HepG2 (cell line): ENCODE results near the gene SNX9. TPM values are rescaled to one million over a fixed set of nuclear protein-coding genes. Genes with fewer than 3 reads are reported as not detected.

Experiments
- CENPT ChIP-seq: sonication (generic); formaldehyde crosslinking; IDR thresholded peaks from 2 replicates; pipeline ENCODE4 v1.8.0; 2022; ENCODE audit warnings: low read depth, mild to moderate bottlenecking, moderate library complexity, missing genetic modification reagents
- GRHL1 ChIP-seq: sonication (generic); formaldehyde crosslinking; conservative IDR thresholded peaks from 2 replicates; pipeline ENCODE4 v1.8.0; 2022; ENCODE audit warnings: missing genetic modification reagents
- HOMEZ ChIP-seq: IDR thresholded peaks from 2 replicates; pipeline ENCODE4 v1.6.1; 2016; ENCODE audit warnings: low read depth
- IRF2 ChIP-seq: IDR thresholded peaks from 2 replicates; pipeline ENCODE4 v1.6.1; 2018; ENCODE audit warnings: missing genetic modification reagents, missing compliant biosample characterization
- MEIS2 ChIP-seq: sonication (generic); formaldehyde crosslinking; IDR thresholded peaks from 2 replicates; pipeline ENCODE4 v1.9.0; 2021; ENCODE audit warnings: mild to moderate bottlenecking, missing genetic modification reagents
- REST ChIP-seq, 2 experiments: IDR thresholded peaks; 2 replicates each; pipeline ENCODE4 v1.6.1; 2011 to 2012; ENCODE audit warnings: low read length in 2 of 2, borderline replicate concordance in 1 of 2, low read depth in 1 of 2, mild to moderate bottlenecking in 1 of 2, moderate library complexity in 1 of 2
- TRAFD1 ChIP-seq: sonication (generic); formaldehyde crosslinking; IDR thresholded peaks from 2 replicates; pipeline ENCODE4 v1.5.1; 2020; ENCODE audit warnings: missing genetic modification reagents, mild to moderate bottlenecking, borderline replicate concordance
- ZBTB43 ChIP-seq: sonication (generic); formaldehyde crosslinking; conservative IDR thresholded peaks from 2 replicates; pipeline ENCODE4 v1.4.0; 2020; ENCODE audit warnings: missing genetic modification reagents
- ZBTB7B ChIP-seq: sonication (generic); formaldehyde crosslinking; IDR thresholded peaks from 2 replicates; pipeline ENCODE4 v1.4.0; 2020; ENCODE audit warnings: missing genetic modification reagents
- ZFP36 ChIP-seq: fragments of 150-350 bp; IDR thresholded peaks from 2 replicates; pipeline ENCODE4 v1.6.1; 2018; ENCODE audit warnings: borderline replicate concordance, low read length, low read depth; ENCODE audit not compliant: partially characterized antibody
- ZFP62 ChIP-seq: sonication (generic); formaldehyde crosslinking; IDR thresholded peaks from 2 replicates; pipeline ENCODE4 v1.4.0; 2020; ENCODE audit warnings: missing genetic modification reagents
- ZMYM4 ChIP-seq: sonication (generic); formaldehyde crosslinking; IDR thresholded peaks from 2 replicates; pipeline ENCODE4 v1.8.1; 2023; ENCODE audit warnings: mild to moderate bottlenecking, missing genetic modification reagents
- ZNF362 ChIP-seq: sonication (generic); formaldehyde crosslinking; IDR thresholded peaks from 2 replicates; pipeline ENCODE4 v1.4.0; 2020; ENCODE audit warnings: missing genetic modification reagents, mild to moderate bottlenecking, borderline replicate concordance
- ZNF784 ChIP-seq: sonication (generic); formaldehyde crosslinking; IDR thresholded peaks from 2 replicates; pipeline ENCODE4 v1.5.1; 2020; ENCODE audit warnings: missing genetic modification reagents, mild to moderate bottlenecking, borderline replicate concordance
- ZNF816 ChIP-seq: sonication (generic); formaldehyde crosslinking; IDR thresholded peaks from 2 replicates; pipeline ENCODE4 v1.8.0; 2022; ENCODE audit warnings: missing genetic modification reagents, mild to moderate bottlenecking, borderline replicate concordance
- ZSCAN9 ChIP-seq: IDR thresholded peaks from 2 replicates; pipeline ENCODE4 v1.6.1; 2016; ENCODE audit warnings: borderline replicate concordance
- ZZZ3 ChIP-seq: sonication (generic); formaldehyde crosslinking; IDR thresholded peaks from 2 replicates; pipeline ENCODE4 v1.4.0; 2020; ENCODE audit warnings: missing genetic modification reagents, mild to moderate bottlenecking, borderline replicate concordance
- polyA plus RNA-seq, 8 experiments: library from polyadenylated mRNA; depleted of rRNA in 3 of 8; stranded (reverse) in 7 of 8; unstranded in 1 of 8; fragments of >200 nt; fragmentation: Illumina TruSeq in 4 of 8; extraction: Trizol in 4 of 8; gene quantifications; 2 replicates each; pipeline versions ENCODE4 v1.2.1 to v1.2.3, GENCODE V29; 2011 to 2016; ENCODE audit warnings: low read depth in 4 of 8, missing spikeins in 1 of 8, mixed read lengths in 1 of 8; ENCODE audit not compliant: insufficient read depth in 1 of 8
- total RNA-seq, 5 experiments: library from RNA; depleted of rRNA; stranded (reverse); fragments of >200 nt; fragmentation: Illumina TruSeq; extraction: Trizol; gene quantifications; 2 replicates each; pipeline ENCODE4 v1.2.3, GENCODE V29; 2016; ENCODE audit warnings: low read depth in 1 of 5

The SNX9 gene
- total and polyA plus RNA-seq, 2 of the 13 experiments (the other 11 are each of a cell fraction or from before 2014, with no cell fraction given) = 21.9 to 36.0 TPM

GRCh38 chr6:157787080-157787479, 36.0 kb upstream of the SNX9 start (continued):
- TF ChIP-seq ZBTB43 (CRISPR knock-in tag) = no peak
- TF ChIP-seq ZFP62 (CRISPR knock-in tag) = no peak
- peak; percentile 85 for TF ChIP-seq ZMYM4 (CRISPR knock-in tag)
- TF ChIP-seq IRF2 (CRISPR knock-in tag) = 0 out of 2 replicates have a peak, but pooled peaks have one; percentile 17
- no peak for TF ChIP-seq ZNF816 (CRISPR knock-in tag)
- TF ChIP-seq ZFP36 = no peak
- TF ChIP-seq CENPT (CRISPR knock-in tag) = no peak
- TF ChIP-seq TRAFD1 = no peak
- no peak for TF ChIP-seq REST (IDR thresholded peaks at IDR 0.05; ENCODE audit: borderline replicate concordance in 1 of 2, low read depth in 1 of 2, low read length in 2 of 2)
- TF ChIP-seq GRHL1 (CRISPR knock-in tag) = no peak
- TF ChIP-seq ZSCAN9 (CRISPR knock-in tag) = no peak
- 0 out of 2 replicates have a peak, but pooled peaks have one; percentile 26 for TF ChIP-seq ZNF362 (CRISPR knock-in tag)
- no peak for TF ChIP-seq MEIS2
- TF ChIP-seq ZBTB7B (CRISPR knock-in tag) = no peak
- TF ChIP-seq ZZZ3 (CRISPR knock-in tag) = no peak
- TF ChIP-seq HOMEZ (CRISPR knock-in tag) = peak; percentile 43; the same call in 1 of the 2 replicates
- TF ChIP-seq ZNF784 = no peak
